ENCODE measurements around the gene ENPP7. TPM values are rescaled to one million over a fixed set of nuclear protein-coding genes. Genes with fewer than 3 reads are reported as not detected.

ENPP7 gene
- total RNA-seq, 8 experiments from 2014 or later = 0.11 to 0.73 (median 0.22) TPM; not detected in 3

DNA sequence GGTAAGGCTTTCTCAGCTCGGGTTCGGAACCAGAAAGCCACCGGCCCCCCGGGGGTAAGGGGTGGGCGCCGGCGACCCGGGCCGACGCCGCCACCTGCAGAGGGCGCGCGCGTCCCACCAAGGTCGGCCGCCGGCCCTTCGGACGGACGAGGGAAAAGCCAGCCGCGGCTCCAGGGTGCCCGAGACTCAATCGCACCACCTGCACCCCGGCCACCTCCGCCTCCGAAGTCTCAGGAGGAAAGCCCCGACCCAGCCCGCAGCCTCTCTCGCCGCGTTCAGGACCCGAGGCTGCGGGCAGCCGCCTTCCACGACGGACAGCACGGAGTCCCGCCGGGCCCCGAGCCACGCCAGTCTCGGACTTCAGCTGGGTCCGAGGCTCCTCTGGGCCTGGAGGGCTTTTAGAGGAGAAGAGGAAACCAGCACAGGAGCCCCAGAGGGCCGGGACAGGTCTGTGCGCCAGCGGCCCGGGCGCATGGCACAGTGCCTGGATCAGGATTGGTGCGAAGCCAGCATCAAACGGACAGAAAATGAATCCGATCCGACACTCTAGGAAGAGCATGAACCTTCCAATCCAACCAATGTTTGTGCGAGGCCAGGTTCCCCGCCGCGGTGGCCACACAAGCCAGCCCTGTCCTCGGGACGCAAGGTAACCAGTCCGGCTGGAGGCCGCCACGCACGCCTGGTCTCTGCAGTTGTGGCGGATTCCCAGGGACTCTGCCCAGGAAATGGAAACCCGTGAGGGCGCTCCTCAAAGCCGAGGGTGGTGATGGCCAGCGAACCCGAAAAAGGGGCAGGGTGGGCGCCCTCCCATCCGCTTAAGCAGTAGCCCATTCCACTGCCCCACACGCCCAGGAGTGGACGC is 59.4 kb downstream of the ENPP7 start:
- WGBS, 10 experiments = 0 to 60% (median 12%) methylated on average over 1 to 34 of the region's 74 CpGs; no CpG with 5 or more reads in 2 of the 10 experiments
- in situ Hi-C loops (cut with MboI; ENCODE audit: low pct_unique_long_range_greater_than_20kb in 2 of 9, low sequenced_read_pairs in 9 of 9, unreplicated experiment in 9 of 9) = no loop called here
- peak overlapping the region in 3 of 5 donors; percentile 9 to 19 (median 10) for H3K4me3 ChIP-seq

DNA sequence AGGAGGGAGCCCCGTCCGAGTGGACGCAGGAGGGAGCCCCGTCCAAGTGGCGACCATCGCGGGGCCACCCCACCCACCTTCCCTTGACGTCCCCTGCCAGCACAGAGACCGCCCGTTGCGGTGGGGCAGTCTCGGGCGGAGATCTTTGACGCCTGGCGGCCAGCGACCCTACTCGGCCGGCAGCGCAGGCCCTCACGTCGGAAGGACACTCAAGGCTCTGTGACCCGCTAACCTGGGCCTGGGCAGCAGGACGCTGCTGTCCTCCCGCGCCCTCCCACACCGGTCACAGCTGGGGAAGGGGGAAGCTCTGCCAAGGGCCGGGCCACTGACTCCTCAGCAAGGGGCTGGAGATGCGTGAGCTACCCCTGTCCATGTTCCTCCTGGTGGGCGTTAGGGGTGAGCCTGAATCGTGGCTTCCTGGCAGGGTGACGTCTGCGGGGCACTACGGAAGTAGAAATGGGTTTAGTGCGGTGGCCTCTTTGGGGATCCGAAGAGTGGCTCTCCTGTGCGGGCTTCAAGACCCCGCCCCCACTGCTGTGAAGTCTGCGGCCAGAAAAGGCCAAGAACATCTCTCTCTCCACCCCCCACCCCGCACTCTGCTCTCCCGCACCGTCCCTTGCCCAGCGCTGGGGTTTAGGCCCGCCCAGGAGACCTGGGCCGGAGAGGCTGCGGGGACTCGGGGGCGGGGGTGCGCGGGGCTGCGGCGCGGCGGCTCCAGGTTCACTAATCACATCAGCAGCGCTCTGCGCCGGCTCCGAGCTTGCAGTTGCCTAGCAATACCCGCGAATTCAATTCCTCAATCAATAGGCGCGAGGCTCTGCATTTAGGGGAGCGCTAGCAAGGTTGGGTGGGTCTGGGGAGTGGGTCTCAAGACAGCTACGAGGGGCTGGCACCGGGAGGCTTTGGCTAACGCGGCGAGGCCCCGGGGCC is 60.3 kb downstream of the ENPP7 start:
- peak overlapping the region in 4 of 5 donors; percentile 5 to 37 (median 20) for H3K4me3 ChIP-seq
- WGBS, 10 experiments = 0 to 30% (median 10%) methylated on average over 2 of the region's 68 CpGs; no CpG with 5 or more reads in 7 of the 10 experiments
- ATAC-seq (replicated peaks in 6 of 8) = peak in 5 of 8 experiments; percentile 35 to 54 (median 40)
- H3K27ac ChIP-seq = no peak overlapping the region
- in situ Hi-C loops (cut with MboI; ENCODE audit: low pct_unique_long_range_greater_than_20kb in 2 of 9, low sequenced_read_pairs in 9 of 9, unreplicated experiment in 9 of 9) = no loop called here
- H3K4me1 ChIP-seq (replicated peaks in 1 of 2) = peaks cover 46 to 59% of the 10 kb centered on the region in 2 donors

More for the DNA sequence above, 59.4 kb downstream of the ENPP7 start:
- H3K27ac ChIP-seq = no peak overlapping the region
- peaks cover 46 to 50% of the 10 kb centered on the region in 2 donors for H3K4me1 ChIP-seq (replicated peaks in 1 of 2)
- ATAC-seq (replicated peaks in 6 of 8) = peak in 7 of 8 experiments; percentile 4 to 30 (median 22)

DNA sequence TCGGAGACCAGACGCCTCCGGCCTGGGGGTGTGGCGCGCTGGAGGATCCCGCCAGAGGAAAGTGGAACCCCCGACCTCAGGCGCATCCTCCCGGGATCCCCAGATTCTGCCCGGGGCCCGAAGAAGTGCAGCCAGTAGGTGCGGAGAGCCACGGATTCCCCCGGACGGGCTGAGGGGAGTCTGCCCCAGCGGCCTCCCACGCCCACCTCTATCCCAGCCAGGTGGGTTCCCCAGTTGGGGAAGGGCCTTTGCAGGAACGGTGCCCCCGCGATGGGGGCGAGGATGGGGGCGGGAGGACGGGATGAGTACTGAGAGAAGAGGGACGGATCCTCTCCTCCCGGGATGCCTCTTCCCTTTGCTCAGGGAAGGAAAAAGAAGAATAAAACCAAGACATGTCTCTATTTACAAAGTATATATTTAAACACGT is 61.0 kb downstream of the ENPP7 start:
- Histone ChIP-seq H3K4me3 (peak overlapping the region in 4 of 5 donors; percentile 5 to 37 (median 20)), H3K27ac (no peak overlapping the region), H3K4me1 (replicated peaks in 1 of 2) (peaks cover 46 to 60% of the 10 kb centered on the region in 2 donors)
- ATAC-seq (replicated peaks in 6 of 8) = no peak
- in situ Hi-C loops (cut with MboI; ENCODE audit: low pct_unique_long_range_greater_than_20kb in 2 of 9, low sequenced_read_pairs in 9 of 9, unreplicated experiment in 9 of 9) = no loop called here
- WGBS, 10 experiments = 0% methylated on average over 3 of the region's 26 CpGs; no CpG with 5 or more reads in 9 of the 10 experiments

Other genes starting within 250 kb of the ENPP7 start
- 1 to 10 TPM in 6 of 8 experiments, under 1 TPM in 2; 0.49 to 7.7 (median 2.1) TPM for gene RBFOX3, start 119.9 kb upstream of the ENPP7 start, total RNA-seq
- 10 to 100 TPM in 6 of 8 experiments, 1 to 10 TPM in 2; 3.1 to 42.7 (median 14.9) TPM for gene CBX2, start 47.2 kb downstream of the ENPP7 start, total RNA-seq
- gene CBX8, start 66.1 kb downstream of the ENPP7 start, total RNA-seq = 10 to 100 TPM in 5 of 8 experiments, 1 to 10 TPM in 3; 4.4 to 16.4 (median 11.9) TPM
- 10 to 100 TPM; 10.9 to 51.0 (median 33.0) TPM for gene CBX4, start 108.5 kb downstream of the ENPP7 start, total RNA-seq

Data from motor neuron (in vitro differentiated cells).